Neutrophil (primary cell): ENCODE results near the gene XRCC5.

Source experiments
- H3K27ac ChIP-seq: fragments of 200-600 bp; sonication (generic); 2 replicates; pipeline ENCODE4 v1.5.1; 2016; ENCODE audit warnings: mild to moderate bottlenecking, moderate library complexity
- H3K27me3 ChIP-seq: fragments of 200-600 bp; sonication (generic); 2 replicates; pipeline ENCODE4 v1.6.0; 2016; ENCODE audit warnings: mild to moderate bottlenecking
- H3K36me3 ChIP-seq: fragments of 200-600 bp; sonication (generic); 2 replicates; pipeline ENCODE4 v1.5.1; 2017
- H3K4me1 ChIP-seq, 2 experiments: fragments of 200-600 bp in 1 of 2; sonication (generic) in 1 of 2; 1 replicate in 1 of 2; 2 replicates in 1 of 2; pipeline versions ENCODE4 v1.5.1 to v1.6.1; 2013 to 2016; ENCODE audit warnings: low read depth in 1 of 2, low read length in 1 of 2, mild to moderate bottlenecking in 1 of 2, moderate library complexity in 1 of 2; ENCODE audit not compliant: control insufficient read depth in 1 of 2, insufficient read depth in 1 of 2
- H3K4me3 ChIP-seq, 2 experiments: fragments of 200-600 bp in 1 of 2; sonication (generic) in 1 of 2; 1 replicate in 1 of 2; 2 replicates in 1 of 2; pipeline ENCODE4 v1.5.1; 2013 to 2016; ENCODE audit warnings: low read depth in 1 of 2, low read length in 1 of 2, mild to moderate bottlenecking in 1 of 2, moderate library complexity in 1 of 2
- H3K9me3 ChIP-seq: fragments of 200-600 bp; sonication (generic); 2 replicates; pipeline ENCODE4 v1.5.1; 2016
- TF ChIP-seq, protein P1 (sequence below): fragments of 200-600 bp; sonication (generic); IDR thresholded peaks from 2 replicates; pipeline ENCODE4 v1.5.1; 2016; ENCODE audit warnings: antibody characterized with exemption

The XRCC5 gene

DNA sequence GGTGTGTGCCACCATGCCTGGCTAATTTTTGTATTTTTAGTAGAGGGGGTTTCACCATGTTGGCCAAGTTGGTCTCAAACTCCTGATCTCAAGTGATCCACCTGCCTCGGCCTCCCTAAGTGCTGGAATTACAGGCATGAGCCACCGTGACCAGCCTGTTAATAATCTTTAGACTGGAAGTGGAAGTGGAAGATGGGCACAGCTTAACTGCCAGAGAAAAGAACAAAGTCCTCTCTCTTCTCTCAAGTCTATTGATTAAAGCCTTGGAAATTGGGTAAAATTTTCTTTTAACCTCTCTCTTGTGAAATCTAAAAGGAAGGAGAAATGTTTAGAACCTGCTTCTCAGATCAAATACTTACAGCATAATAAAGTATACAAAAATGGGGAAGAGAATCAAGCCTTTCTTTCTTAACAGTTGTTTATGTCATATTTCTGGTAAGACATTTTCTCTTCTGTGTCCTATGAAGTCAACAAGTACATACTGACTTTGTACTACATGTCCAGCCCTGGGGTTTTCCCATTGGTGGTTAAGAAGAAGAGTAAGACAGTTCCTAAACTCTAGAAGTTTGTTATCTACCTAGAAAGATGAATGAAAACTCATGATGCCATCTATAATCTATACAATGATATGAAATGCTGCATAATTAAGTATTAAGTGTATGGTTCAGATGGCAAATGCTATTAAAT is 22.8 kb upstream of the XRCC5 start:
- Histone ChIP-seq H3K27me3 (no peaks in the 10 kb centered on the region), H3K36me3 (no peaks in the 10 kb centered on the region), H3K27ac (no peak overlapping the region), H3K9me3 (no peaks in the 10 kb centered on the region), H3K4me1 (peaks cover 19 to 22% of the 10 kb centered on the region in 2 experiments), H3K4me3 (no peak overlapping the region)
- TF ChIP-seq, protein P1, sequence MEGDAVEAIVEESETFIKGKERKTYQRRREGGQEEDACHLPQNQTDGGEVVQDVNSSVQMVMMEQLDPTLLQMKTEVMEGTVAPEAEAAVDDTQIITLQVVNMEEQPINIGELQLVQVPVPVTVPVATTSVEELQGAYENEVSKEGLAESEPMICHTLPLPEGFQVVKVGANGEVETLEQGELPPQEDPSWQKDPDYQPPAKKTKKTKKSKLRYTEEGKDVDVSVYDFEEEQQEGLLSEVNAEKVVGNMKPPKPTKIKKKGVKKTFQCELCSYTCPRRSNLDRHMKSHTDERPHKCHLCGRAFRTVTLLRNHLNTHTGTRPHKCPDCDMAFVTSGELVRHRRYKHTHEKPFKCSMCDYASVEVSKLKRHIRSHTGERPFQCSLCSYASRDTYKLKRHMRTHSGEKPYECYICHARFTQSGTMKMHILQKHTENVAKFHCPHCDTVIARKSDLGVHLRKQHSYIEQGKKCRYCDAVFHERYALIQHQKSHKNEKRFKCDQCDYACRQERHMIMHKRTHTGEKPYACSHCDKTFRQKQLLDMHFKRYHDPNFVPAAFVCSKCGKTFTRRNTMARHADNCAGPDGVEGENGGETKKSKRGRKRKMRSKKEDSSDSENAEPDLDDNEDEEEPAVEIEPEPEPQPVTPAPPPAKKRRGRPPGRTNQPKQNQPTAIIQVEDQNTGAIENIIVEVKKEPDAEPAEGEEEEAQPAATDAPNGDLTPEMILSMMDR: no peak

DNA sequence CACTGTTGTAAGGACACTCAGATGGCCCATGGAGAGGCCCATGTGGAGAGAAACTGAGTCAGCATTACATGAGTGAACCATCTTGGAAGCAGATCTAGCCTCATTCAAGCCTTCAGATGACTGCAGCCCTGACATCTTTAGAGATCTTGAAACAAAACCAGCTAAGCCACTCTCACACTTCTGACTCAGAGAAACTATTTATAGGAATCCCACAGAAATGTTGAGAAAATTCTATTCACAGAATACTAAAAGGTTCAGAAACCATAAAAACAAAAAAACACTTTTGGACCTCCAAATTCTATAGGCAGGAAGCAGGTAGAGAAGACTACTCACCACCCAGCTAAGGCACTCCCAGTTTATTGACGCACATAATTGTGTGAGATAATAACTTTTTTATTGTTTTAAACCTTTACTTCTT is 18.8 kb upstream of the XRCC5 start:
- TF ChIP-seq, protein P1: no peak
- H3K4me1 ChIP-seq: no peaks in the 10 kb centered on the region
- no peak overlapping the region for H3K27ac ChIP-seq
- no peaks in the 10 kb centered on the region for H3K36me3 ChIP-seq
- no peak overlapping the region for H3K4me3 ChIP-seq
- H3K9me3 ChIP-seq: no peaks in the 10 kb centered on the region
- no peaks in the 10 kb centered on the region for H3K27me3 ChIP-seq

DNA sequence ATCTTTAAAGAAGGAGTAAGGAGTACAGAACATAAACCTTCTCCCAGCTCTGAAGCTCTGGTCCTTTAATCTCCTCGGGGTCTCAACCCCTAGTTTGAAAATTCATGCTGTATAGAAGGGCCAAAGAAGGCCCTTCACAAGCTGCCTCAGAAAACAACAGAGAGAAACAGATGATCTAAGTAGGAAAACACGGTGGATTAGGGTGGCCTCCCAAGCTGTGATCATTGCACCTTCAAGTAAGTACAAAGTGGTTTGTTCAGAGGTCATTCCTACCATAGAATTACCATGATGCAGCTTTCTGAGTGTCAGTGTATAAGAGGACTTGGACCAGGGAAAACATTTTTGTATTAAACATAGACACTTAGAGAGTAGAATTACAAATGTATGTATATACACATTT is 16.5 kb upstream of the XRCC5 start:
- no peaks in the 10 kb centered on the region for H3K4me1 ChIP-seq
- no peak overlapping the region for H3K4me3 ChIP-seq
- H3K27me3 ChIP-seq: peaks cover 4% of the 10 kb centered on the region
- H3K27ac ChIP-seq: no peak overlapping the region
- TF ChIP-seq, protein P1: no peak
- H3K36me3 ChIP-seq: no peaks in the 10 kb centered on the region
- H3K9me3 ChIP-seq: no peaks in the 10 kb centered on the region

DNA sequence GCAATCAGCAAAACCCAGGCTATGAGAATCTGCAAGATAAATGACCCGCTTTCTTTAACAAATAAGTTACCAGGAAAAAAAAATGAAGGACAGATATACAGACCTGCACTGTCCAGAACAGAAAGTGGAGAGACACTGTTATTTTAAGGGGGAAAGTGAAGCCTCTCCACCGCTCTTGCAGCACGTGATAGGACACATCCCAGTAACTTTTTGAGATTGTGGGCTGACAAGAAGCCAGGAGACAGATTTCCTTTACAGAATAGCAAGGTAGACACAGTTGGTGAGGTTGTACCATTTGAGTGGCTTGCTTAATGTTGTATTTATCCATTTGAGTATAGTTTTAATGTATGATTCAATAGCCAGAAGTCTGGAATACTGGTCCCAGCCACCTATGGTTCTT is 14.4 kb upstream of the XRCC5 start:
- TF ChIP-seq, protein P1: no peak
- Histone ChIP-seq H3K36me3 (no peaks in the 10 kb centered on the region), H3K27ac (no peak overlapping the region), H3K4me3 (no peak overlapping the region), H3K27me3 (peaks cover 4% of the 10 kb centered on the region), H3K4me1 (no peaks in the 10 kb centered on the region), H3K9me3 (no peaks in the 10 kb centered on the region)

DNA sequence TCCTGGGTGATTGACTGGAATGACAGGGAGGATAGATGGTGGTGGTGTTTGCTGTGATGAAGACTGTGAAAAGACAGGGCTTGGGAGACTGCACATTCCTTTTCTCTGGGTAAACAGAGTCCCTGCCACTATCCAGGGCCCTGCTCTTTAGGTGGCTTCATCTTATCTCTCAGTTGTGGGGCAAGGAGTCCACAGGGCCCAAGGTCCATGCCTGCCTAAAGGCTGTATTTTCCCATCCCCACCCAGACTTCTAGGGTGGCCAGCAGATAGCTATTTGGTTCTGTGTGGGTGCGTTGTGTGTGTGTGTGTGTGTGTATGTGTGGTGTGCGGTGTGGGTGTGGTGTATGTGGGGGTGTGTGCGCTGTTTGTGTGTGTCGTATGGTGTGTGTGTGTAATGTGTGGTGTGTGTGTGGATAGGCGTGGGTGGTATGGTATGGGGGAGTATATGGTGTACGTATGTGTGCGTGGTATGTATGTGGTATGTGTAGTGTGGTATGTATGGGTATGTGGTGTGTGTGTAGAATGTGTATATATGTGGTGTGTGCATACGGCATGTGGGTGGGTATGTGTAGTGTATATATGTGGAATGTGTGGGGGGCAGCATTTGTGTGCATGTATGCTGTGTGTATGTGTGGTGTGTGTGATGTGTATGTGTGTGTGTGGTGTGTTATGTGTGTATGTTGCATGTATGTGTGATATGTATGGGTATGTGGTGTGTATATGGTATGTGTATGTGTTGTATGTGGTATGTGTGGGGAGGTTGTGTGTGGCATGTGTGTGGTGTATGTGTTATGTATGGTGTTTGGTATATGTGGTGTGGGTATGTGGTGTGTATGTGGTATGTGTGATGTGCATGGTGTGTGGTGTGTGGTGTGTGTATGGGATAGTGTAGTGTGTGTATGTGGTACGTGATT is 10.5 kb upstream of the XRCC5 start:
- H3K4me3 ChIP-seq: no peak overlapping the region
- peaks cover 4% of the 10 kb centered on the region for H3K27me3 ChIP-seq
- no peaks in the 10 kb centered on the region for H3K9me3 ChIP-seq
- H3K36me3 ChIP-seq: peaks cover 8% of the 10 kb centered on the region
- H3K4me1 ChIP-seq: no peaks in the 10 kb centered on the region
- no peak overlapping the region for H3K27ac ChIP-seq
- TF ChIP-seq, protein P1: no peak
